GM12865 (cell line): ENCODE measurements around the gene SFSWAP.

Experiments
- DNase-seq: peaks from one replicate; pipeline ENCODE4 v3.0.0; 2010; ENCODE audit warnings: low read depth
- H3K4me3 ChIP-seq: 2 replicates; pipeline ENCODE4 v1.5.1; 2011; ENCODE audit warnings: mild to moderate bottlenecking, low read depth, low read length, control low read depth
- TF ChIP-seq, protein P1 (sequence below): IDR thresholded peaks from 2 replicates; pipeline ENCODE4 v1.5.1; 2011; ENCODE audit warnings: low read length, control low read depth, low read depth, inconsistent platforms; ENCODE audit not compliant: insufficient read depth; ENCODE audit errors: missing control alignments

Gene SFSWAP

DNA sequence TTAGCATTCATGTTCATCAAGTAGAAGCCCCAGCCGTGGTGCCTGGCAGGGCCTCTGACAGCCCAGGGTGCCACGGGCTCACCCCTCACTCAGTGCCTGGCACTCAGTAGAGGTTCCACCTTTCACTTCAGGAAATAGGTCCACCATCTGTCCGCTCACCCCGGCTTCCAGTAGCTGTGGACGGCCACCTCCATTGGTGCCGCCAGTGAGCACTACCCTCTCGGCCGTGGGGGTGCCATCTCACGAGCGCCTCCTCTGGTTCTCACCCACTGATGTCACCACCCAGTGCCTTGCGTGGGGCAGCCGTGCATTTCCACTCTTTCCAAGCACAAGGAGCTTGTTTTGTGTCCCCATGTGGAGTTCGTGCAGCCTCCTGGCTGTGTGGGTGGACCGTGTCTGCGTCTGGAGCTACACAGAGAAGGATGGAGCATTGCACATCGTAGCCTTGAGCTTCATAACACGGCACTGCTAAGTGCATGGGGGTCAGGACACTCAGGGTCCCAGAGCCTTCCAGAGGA lies 76.3 kb downstream of the SFSWAP start:
- TF ChIP-seq, protein P1, sequence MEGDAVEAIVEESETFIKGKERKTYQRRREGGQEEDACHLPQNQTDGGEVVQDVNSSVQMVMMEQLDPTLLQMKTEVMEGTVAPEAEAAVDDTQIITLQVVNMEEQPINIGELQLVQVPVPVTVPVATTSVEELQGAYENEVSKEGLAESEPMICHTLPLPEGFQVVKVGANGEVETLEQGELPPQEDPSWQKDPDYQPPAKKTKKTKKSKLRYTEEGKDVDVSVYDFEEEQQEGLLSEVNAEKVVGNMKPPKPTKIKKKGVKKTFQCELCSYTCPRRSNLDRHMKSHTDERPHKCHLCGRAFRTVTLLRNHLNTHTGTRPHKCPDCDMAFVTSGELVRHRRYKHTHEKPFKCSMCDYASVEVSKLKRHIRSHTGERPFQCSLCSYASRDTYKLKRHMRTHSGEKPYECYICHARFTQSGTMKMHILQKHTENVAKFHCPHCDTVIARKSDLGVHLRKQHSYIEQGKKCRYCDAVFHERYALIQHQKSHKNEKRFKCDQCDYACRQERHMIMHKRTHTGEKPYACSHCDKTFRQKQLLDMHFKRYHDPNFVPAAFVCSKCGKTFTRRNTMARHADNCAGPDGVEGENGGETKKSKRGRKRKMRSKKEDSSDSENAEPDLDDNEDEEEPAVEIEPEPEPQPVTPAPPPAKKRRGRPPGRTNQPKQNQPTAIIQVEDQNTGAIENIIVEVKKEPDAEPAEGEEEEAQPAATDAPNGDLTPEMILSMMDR = no peak
- H3K4me3 ChIP-seq = no peak overlapping the region
- no peak for DNase-seq

DNA sequence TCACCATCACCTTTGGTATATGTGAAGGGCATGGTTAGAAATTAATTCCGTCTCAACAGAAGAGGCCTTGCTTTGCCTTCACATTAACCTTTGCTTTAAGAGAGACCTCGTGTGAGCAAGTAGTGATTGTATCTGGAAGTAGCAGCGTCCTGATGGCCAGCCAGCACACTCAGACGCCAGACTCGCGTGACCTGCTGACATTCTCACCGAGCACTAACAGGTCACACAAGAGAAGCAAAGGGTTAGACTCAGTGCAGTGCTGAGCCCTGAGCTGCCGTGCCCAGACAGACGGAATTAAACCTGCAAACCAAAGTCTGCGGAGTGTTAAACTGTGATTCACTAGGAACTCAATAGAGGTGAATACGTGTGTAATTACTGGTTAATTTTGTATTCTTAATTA lies 77.2 kb downstream of the SFSWAP start:
- DNase-seq = no peak
- TF ChIP-seq, protein P1 = no peak
- H3K4me3 ChIP-seq = no peak overlapping the region

DNA sequence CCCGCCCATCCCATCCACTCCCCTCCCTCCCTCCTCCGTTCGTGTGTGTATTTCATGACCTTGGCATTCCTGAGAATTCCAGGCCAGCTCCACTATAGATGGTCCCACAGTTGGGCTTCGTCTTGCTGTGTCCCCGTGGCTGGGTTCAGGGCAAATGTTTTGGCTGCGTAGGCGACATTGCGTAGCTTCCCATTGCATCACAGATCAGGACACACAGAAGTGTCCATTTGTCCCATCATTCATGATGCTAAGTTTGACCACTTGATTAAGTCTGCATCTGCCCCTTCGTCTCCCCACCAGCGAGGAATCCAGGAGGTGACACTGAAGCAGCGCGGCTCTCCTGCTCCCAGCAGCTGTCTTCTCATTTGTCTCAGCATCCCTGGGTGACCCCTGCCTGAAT lies 78.7 kb downstream of the SFSWAP start:
- DNase-seq = no peak
- TF ChIP-seq, protein P1 = no peak
- no peak overlapping the region for H3K4me3 ChIP-seq

DNA sequence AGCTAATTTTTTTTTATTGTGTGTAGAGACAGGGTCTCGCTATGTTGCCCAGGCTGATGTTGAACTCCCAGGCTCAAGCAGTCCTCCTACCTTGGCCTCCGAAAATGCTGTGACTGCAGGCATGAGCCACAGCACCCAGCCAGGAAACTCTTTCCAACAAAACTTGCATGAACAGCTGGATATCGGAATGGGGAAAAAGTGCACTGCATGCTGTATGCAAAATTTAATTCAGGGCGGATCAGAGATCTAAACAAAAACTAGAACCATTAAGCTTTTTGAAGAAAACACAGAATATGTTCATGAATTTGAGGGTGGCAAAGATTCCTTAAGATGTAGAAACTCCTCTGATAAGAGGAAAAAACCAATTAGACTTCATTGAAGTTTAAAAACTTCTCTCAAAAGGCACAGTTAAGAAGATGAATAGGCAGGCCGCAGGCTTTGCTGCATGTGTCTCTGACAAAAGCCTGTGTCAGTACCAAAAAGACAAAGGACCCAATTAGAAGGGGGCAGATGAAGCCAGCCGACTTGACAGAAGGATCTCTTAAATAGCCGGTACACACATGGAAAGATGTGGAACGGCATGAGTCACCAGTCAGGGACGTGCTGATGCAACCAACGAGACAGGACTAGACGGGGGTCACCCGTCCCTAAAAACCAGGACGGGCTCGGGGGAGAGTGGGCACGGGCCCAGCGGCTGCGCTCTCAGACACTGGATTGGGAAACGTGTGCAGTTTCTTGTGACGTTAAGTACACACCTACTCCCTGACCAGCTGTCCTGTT lies 82.5 kb downstream of the SFSWAP start:
- H3K4me3 ChIP-seq = no peak overlapping the region
- no peak for DNase-seq
- TF ChIP-seq, protein P1 = no peak

DNA sequence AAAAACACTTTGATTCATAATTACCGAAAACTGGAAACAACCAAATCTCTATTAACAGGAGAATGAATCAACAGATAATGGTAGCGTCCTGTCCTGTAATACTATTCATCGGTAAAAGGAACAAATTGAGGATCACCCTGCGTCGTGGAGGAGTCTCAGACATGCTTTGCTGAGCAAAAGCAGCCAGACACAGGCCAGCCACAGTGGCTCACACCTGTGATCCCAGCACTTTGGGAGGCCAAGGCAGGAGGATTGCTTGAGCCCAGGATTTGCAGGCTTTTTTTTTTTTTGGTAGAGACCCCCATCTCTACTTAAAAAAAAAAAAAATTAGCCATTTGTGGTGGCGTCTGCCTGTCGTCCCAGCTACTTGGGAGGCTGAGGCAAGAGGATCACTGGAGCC lies 83.2 kb downstream of the SFSWAP start:
- TF ChIP-seq, protein P1 = no peak
- H3K4me3 ChIP-seq = no peak overlapping the region
- DNase-seq = no peak

DNA sequence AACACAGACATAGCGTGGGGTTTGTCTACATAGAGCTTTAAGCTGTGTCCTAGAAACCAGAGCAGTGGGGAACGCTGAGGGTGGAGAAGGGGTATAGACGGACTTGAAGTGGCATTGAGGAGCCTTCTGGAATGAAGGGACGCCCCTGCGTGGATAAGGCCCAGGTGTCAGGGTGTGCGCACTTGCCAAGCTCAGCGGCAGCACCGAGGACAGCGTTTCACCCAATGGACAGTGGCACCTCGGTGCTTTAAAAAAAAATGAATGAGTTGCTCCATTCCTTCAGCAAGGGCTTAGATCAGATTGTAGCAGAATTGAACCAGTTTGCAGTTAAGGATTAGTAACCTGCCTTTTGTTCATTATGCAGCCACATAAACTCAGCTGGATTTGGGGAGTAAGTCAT lies 83.7 kb downstream of the SFSWAP start:
- no peak overlapping the region for H3K4me3 ChIP-seq
- DNase-seq = no peak
- TF ChIP-seq, protein P1 = no peak

DNA sequence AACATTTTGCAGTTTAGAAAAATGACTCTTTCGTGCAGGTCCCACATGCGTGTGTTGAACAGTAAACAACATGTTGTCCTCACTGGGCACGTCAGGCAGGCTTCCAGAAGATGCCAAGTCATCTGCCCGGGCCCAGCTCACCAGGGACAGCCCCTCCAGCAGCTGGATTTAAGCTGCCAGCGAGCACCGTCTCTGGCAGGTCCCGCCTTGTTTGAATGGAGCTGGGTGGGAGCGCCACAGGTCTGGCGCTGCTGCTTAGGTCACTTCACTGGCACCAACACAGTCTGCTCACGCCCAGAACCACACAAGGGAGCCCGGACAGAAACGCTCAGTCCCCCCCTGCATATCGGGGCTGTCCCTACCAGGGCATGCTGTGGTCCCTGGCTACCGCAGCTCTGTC lies 84.2 kb downstream of the SFSWAP start:
- no peak overlapping the region for H3K4me3 ChIP-seq
- DNase-seq = no peak
- TF ChIP-seq, protein P1 = no peak
